HG03457 (cell line): ENCODE measurements around the gene UNC119.

Experiments used
- ATAC-seq: cut with Tn5 transposase; IDR thresholded peaks from one replicate; pipeline ENCODE4 v1.9.1; 2021; ENCODE audit warnings: moderate number of reproducible peaks; ENCODE audit not compliant: unreplicated experiment

UNC119 gene

GRCh38 chr17:28500712-28501379 is 51.6 kb downstream of the UNC119 start:
- ATAC-seq: no peak

DNA sequence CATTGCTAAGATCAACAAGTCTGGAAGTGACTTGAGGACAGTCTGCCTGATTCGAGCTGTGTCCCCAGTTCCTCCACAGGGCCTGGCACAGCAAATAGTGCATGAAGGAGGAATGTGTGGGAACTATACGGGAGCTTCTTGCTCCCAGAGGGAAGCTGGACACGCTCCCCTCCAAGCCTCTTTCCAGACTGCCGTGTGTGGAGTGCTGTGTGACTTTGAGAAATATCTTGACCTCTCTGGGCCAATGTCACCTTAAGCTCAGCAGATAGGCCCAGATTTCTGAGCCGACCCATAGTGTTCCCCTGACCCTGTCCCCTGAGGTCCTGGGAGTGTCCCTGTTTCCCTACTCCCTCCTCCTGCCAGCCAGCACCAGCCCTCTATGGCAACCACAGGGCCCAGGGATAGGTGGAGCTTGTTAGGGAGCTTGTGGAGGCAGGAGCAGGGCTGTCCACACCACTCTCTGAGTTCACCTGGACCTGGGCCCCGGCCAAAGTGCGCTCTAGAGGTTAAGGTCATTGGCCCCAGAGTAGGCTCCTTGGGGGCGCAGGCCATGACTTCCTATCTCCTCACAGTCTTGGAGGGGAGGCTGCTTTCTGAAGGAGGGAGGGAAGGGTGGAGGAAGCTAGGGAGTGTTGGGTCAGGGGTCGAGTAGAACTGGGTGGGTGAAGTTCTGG is 52.6 kb downstream of the UNC119 start:
- no peak for ATAC-seq

DNA sequence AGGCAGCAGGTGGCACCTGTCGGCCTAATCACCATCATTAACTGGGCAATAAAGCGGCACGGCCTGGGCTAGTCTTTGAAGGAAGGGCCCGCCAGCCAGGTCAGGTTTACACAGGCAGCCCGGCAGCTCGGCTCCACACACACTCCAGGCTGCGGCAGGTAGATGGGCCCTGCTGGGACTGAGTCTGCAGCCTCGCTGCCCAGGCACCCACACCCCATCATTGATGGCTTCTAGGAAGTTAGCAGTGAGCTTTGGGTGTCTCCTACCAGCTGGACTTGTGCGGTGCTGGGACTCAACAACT is 53.1 kb downstream of the UNC119 start:
- ATAC-seq: no peak

DNA sequence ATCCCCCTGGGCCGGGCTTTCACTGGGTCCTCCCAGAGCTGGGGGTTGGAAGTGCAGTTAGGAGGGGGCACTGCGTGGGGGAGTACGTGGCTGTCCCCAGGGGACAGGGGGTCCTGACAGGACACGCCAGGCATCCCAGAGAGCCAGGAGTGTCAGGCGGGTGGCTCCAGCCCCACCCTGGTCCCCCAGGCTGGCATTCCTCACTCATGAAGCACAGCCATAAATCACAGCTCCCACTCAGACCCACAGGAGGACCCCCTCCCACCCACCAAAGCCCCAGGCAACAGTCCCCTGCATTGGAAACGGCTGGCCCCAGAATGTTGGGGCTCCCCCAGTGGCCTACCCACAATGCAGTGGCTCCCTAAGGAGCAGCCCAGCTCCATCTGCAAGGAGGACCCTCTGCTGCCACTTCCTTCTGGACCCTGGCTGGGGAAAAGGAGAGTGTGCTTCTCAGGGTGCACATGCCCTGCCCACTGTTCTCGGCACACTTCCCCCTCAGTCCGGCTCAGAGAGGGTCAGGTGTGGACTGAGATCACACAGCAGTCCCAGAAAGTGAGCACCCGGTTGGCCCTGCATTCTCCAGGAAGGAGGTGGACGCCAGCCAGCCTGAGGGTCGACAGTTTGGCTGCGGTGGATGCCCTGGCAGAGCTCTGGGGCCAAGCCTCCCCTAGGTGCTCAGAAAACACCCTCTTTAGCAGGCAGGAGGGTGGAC is 53.6 kb downstream of the UNC119 start:
- no peak for ATAC-seq

GRCh38 chr17:28497931-28498330 is 54.5 kb downstream of the UNC119 start:
- ATAC-seq: no peak
